ENCODE measurements around the gene MS4A1. TPM values are rescaled to one million over a fixed set of nuclear protein-coding genes. Genes with fewer than 3 reads are reported as not detected.

MS4A1 gene
- total and polyA plus RNA-seq, 2 of the 8 experiments (the other 6 are each of a cell fraction or from before 2014, with no cell fraction given), result not detected

DNA sequence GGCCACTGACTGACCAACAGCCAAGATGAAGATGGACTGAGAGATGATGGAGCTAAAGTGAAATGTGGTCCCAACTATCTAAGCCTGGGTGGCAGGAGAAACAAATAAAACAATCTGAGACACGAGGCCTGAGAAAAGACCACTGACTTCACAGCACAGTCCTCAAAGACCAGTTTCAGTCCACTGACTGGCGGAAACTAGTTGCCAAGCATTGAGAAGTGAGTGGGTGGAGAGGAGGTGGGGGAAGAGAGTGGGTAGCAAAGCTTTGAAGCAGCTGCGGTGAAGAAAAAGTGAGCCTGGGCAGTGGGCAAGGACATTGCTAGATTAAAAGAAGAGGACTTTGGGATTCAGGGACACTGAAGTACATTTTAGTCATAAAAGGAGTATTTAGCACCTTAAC lies 1.9 kb downstream of the MS4A1 start:
- H2BK15ac ChIP-seq (ENCODE audit: low read length), result no peak overlapping the region
- H3K79me2 ChIP-seq (ENCODE audit: control insufficient read depth in 1 of 2, insufficient read depth in 2 of 2, low read length in 2 of 2), result no peaks in the 10 kb centered on the region
- H3K27me3 ChIP-seq (replicated peaks in 1 of 4; ENCODE audit: control insufficient read depth in 3 of 4, extremely low read depth in 1 of 4, insufficient read depth in 3 of 4, low read length in 3 of 4), result no peaks in the 10 kb centered on the region
- no peaks in the 10 kb centered on the region for H4K20me1 ChIP-seq (replicated peaks in 1 of 2; ENCODE audit: control insufficient read depth in 1 of 2, insufficient read depth in 2 of 2, low read length in 2 of 2)
- no peaks in the 10 kb centered on the region for H3K23me2 ChIP-seq (ENCODE audit: low read depth, low read length)
- H2BK12ac ChIP-seq (ENCODE audit: low read depth, low read length), result no peak overlapping the region
- no peak overlapping the region for H3K4ac ChIP-seq (replicated peaks; ENCODE audit: insufficient read length, low read depth, low read length)
- H4K91ac ChIP-seq (replicated peaks; ENCODE audit: insufficient read length, low read length), result no peak overlapping the region
- DNase-seq (ENCODE audit: low read depth in 1 of 2, low spot score in 2 of 2), result no peak
- no peak overlapping the region for H4K8ac ChIP-seq (ENCODE audit: extremely low read depth, insufficient read depth, low read length)
- no peak for TF ChIP-seq KDM4A (IDR thresholded peaks at IDR 0.05; ENCODE audit: low read depth, low read length, severe bottlenecking)
- no peak for TF ChIP-seq BRCA1 (IDR thresholded peaks at IDR 0.05; ENCODE audit: low read depth, low read length)
- no peak for TF ChIP-seq SP2 (IDR thresholded peaks at IDR 0.05; ENCODE audit: low read length)
- FAIRE-seq, result no peak
- no peak overlapping the region for H2BK5ac ChIP-seq (ENCODE audit: low read depth, low read length)
- no peak overlapping the region for H3K14ac ChIP-seq (ENCODE audit: insufficient read length)
- no peak overlapping the region for H3K18ac ChIP-seq (ENCODE audit: extremely low read depth, low read length)
- H2AFZ ChIP-seq (ENCODE audit: low read length), result no peak overlapping the region
- 95% methylated on average over 3 of the region's 3 CpGs; no CpG with 5 or more reads in 1 of the 2 experiments for WGBS, 2 experiments (ENCODE audit: extremely low coverage in 1 of 2, insufficient coverage in 1 of 2, insufficient read length in 1 of 2, insufficient replicate concordance in 2 of 2, low coverage in 1 of 2, low lambda C conversion rate in 2 of 2, missing lambda C conversion rate in 1 of 2)
- H3K9ac ChIP-seq (replicated peaks in 1 of 4; ENCODE audit: extremely low read depth in 1 of 4, low read depth in 3 of 4, low read length in 3 of 4), result no peak overlapping the region
- H3K4me1 ChIP-seq (replicated peaks in 1 of 4; ENCODE audit: control insufficient read depth in 3 of 4, insufficient read depth in 4 of 4, low read length in 3 of 4), result no peaks in the 10 kb centered on the region
- ChIA-PET CTCF (ENCODE audit: partially characterized antibody) (interaction anchor here (1.0 to 1.4 kb wide), 2 partner anchors 28 to 112 kb away, joined by 3 to 6 read pairs; no protein-coding TSS in a partner anchor), POLR2A (ENCODE audit: partially characterized antibody) (no interaction called here)
- no peaks in the 10 kb centered on the region for H3K9me3 ChIP-seq (ENCODE audit: insufficient read depth in 2 of 2, low read depth in 1 of 2, low read length in 1 of 2)
- no peak overlapping the region for H3K4me2 ChIP-seq (ENCODE audit: insufficient read depth in 1 of 2, low read depth in 2 of 2, low read length in 2 of 2)
- no peak overlapping the region for H4K5ac ChIP-seq (ENCODE audit: insufficient read length, low read depth, low read length)
- no peak overlapping the region for H3K4me3 ChIP-seq (ENCODE audit: extremely low read depth in 1 of 4, insufficient read depth in 2 of 4, low read depth in 3 of 4, low read length in 4 of 4)
- no peaks in the 10 kb centered on the region for H3K79me1 ChIP-seq (ENCODE audit: low read depth, low read length)
- H3K23ac ChIP-seq (ENCODE audit: insufficient read length), result no peak overlapping the region
- no peak overlapping the region for H3K56ac ChIP-seq (replicated peaks; ENCODE audit: insufficient read length, low read depth, low read length)
- H2BK20ac ChIP-seq (ENCODE audit: low read length), result no peak overlapping the region
- no peaks in the 10 kb centered on the region for H3K36me3 ChIP-seq (ENCODE audit: control insufficient read depth in 2 of 4, insufficient read depth in 4 of 4, low read length in 3 of 4)
- H2BK120ac ChIP-seq (replicated peaks; ENCODE audit: low read depth, low read length), result no peak overlapping the region
- no peak overlapping the region for H3K27ac ChIP-seq (ENCODE audit: low read depth, low read length)
- no peak overlapping the region for H2AK5ac ChIP-seq (ENCODE audit: low read depth, low read length)

All from H1 (cell line).